ENCODE data around the gene KDM5C.

The KDM5C gene

GRCh38 chrX:53224860-53225797 is at the start of gene KDM5C:
Gene KDM5C, minus strand, starts transcription at chrX:53225207. Its CDS starts 318 bp downstream, at chrX:53224889.
- peak; percentile 90 for DNase-seq

- DNase-seq: no peak
These were observed 47.9 kb upstream of the KDM5C start for GRCh38 chrX:53272808-53273337.

DNA sequence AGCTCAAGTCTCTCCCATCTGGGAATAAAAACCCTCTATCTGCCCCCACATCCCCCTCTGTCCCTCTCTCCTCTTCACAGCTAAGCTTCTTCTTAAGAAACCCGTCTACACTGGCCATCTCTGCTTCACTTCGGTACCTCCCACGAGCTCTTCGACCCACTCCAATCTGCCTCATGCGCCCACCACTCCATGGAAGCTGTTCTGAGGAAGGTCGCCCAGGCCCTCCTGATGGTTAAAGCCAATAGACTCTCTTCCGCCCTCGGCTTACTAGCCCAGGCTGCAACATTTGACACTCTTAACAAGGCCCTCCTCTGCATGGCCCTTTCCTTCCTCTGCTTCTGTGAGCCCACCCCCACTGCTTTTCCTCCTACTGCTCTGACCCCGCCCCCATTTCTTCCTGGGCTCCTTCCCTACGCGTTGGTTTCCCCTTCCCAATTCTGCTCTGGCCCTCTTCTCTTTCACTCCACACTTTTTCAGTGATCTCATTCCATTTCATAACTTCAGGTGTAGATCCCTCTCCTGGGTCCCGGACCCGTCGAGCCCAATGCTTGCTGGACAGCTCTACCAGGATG is 44.6 kb upstream of the KDM5C start:
- no peak for DNase-seq

- no peak for DNase-seq
These were observed 43.2 kb upstream of the KDM5C start for GRCh38 chrX:53268173-53268572.

DNA sequence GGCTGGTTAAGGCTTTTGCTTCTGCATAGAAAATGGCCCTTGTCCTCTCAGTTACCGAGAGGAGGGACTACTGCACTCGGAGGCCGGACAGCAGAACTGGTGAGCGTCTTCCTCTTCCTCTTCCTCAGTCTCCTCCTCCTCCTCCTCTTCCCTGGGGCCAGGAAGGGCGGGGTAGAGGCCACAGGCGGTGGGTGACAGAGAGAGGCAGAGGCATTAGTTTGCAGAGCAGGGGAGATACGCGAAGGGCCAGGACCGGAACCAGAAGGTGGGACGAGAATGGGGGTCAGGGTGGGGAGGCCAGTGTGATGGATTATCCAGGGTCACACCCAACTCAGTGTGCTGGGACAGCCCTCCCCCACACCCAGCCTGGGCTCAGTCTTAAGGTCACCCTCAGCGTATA is 41.9 kb upstream of the KDM5C start:
- DNase-seq: no peak

DNA sequence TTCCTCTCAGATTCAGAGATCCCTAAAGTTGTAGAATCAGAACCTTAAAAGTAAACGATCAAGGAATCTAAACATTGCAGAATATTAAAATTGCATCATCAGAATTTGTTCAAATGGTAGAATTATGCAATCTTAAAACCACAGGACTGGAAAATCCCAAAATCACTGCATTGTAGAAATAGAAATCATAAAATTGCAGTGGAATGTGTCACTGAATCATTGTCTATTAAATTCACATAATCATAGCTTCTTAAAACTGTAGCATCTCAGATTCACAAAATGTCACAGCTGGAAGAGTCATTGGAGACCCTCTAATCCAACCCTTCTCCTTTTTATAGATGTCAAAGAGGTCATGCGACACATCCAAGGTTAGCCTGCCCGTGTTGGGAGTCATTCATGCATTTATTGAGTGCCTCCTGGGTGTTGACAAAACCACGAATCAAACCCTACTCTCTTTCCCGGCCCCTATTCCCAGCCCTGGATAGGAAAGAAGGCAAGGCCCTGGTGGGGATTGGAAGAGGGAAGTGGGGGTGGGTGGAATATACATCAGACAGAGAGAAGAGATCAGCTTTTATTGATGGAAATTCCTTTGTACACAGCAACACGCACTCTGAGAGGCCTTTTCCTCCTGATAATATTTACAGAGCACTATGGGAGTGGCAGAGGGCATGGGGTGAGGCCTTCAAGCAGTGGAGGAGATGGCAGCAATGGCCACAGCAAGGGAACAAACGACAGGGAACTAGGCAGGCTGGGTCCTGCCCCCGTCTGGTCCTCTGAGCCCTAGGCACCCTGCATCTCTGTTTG is 41.0 kb upstream of the KDM5C start:
- DNase-seq: no peak

DNA sequence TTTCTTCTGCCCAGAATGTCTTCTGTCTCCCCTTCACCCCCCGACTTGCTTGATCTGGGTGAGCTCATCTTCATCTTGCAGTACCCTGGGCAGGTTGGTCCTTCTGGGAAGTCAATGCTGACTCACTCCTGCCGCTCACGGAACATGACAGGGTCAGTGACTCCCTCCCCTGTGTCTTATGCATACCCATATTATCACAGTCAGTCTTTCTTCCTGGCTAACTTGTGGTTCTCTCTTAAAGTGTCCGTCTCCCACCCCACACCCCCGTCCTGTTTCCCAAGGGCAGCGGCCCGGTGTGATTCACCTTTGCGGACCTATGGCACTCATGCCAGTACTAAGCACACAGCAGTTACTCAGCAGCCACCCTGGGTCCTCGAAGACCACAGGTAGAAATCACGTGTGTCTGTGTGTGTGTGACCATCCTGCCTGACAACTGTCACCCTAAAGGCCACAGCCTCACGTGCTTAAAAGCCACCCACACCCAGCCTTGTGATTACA is 38.6 kb upstream of the KDM5C start:
- DNase-seq: no peak

DNA sequence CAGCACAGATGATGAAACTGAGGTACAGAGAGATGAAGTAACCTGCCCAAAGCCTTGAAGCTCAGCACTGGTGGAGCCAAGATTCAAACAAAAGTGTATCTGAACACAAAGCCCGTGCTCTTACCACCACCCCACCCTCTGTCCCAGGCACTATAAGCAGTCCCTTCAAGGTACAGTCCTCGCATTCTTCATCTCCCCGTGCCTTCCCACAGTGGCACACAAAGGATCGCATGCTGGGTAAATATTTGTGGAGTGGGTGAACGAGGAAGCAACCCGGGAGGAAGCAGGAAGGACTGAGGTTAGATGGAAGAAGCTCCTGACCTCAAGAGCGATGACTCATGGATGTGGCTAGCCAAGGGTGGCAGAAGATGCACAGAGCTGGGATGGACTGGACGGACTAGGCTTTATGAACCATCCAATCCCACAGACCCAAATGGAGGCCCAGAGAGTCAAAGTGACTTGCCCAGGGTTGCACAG is 37.9 kb upstream of the KDM5C start:
- DNase-seq: no peak

DNA sequence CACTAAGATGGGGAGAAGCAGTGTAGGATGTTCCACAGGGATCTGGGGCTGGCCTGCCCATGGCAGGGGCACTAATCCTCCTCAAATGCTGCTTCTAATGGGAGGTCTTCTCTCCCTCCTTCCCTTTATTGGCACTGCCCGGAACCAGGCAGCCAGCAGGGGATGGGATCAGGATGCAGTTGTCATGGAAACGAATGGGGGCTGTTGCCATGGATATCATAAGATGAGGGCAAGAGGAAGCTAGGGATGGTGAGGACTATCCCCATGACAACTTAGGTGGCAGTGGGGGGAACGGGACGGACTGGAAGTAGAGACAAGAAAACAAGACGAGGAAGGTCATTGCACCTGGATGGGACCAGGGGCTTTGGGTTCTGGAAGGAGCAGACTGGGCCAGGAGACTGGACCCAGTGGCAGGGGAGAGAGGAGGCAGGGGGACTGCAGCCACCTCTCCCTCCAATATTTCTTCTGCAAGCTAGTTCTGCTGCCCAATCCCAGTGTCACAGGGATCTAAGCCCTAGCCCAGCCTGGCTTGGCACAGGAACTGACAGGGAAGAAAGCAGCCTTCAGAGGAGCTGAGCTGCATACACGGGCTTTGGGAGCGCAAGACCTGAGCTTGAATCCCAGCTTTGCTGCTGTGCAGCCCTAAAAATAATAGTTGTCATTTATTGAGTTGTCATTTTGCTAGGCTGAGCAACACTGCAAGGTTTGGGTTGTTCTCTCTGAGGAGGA is 37.3 kb upstream of the KDM5C start:
- DNase-seq: no peak

DNA sequence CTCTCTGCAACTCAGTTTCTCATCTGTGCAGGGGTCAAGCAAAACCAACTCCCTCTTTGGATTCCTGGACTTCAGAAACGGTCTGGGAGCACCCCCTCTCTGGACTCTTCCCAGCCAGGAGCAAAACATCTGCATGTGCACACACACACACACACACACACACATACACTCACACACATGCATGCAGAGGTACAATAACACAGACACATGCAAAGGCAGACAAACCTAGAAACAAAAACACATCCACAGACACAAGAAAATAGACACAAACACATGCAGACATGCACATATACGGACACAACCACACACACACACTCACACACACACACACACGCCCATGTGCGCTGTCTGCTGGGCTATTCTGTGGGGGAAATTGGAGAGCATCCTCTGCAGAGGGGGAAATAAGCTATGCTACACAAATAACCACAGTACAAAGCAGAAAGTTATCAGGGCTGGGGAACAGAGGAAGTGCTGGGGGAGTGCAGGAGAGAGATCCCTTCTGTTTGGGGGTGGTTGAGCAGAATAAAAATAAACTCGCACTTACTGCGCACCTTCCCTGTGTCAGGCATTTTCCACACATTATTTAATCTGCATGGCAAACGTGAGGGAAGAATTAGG is 36.5 kb upstream of the KDM5C start:
- no peak for DNase-seq

DNA sequence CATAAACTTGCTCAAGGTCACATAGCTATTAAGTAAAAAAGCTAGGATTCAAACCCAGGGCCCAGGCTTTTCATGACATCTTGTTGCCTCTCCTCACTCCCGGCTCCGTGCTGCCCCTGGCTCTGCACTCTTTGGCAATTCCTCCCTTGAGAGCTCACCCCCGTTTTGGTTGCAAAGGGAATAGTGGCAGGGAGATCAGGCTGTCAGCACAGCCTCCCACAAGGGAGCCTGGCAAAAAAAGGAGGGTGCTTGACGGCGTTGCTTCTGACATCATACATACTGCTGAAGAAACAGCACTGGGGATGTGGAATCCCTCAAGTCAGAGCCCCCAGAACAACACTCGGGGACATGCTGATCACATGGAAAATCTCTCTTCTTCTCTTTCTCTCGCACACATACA is 35.8 kb upstream of the KDM5C start:
- no peak for DNase-seq

- DNase-seq: no peak
These were observed 32.8 kb upstream of the KDM5C start for GRCh38 chrX:53257670-53258423.

DNA sequence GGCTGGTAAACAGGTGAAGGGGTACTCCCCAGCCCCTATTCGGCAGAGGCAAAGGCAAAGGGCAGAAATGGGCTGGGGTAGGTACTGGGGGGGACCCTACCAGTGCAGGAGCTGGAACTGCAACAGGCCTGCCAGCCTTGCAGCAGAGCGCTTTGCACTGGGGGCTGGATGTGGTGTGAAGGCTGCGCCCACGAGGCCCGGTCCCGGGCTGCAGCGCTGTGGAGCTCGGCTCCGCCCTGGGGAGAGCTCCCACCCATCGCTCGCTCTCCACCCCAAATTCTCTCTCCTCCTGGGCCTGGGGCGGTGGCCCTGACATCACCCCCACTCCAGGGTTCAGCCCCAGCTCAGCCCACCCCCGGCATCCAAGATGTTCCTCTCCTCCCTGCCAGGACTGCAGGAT is 32.2 kb upstream of the KDM5C start:
- no peak for DNase-seq

DNA sequence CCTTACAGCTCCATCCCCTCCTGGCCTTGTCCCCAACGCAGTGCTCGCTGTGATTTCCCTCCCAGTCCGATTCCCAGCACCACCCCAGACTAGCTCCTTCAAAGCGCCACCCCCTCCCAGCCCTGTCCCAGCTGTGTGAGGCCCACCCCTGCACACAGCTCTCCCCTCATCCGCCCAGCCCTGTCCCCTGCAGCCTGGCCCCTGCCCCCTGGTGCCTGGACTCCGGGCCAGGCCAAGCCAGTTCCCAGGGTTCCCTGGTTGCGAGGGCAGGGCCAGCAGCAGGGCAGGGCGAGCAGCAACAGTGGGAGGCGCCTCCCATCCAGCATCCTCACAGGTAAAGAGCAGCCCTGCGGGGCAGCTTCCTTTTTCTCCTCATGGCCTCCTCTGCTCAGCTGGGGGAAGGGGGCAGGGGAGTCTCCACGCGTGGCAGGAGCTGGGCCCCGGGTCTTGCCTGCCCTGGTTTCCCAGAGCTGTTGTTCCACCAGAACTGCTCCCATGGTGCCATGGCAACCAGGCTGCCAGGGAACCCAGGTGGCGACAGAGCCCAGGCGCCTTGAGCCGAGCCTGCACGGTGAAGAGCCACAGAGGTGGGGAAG is 31.5 kb upstream of the KDM5C start:
- DNase-seq: no peak

- DNase-seq: no peak
These were observed 30.8 kb upstream of the KDM5C start for GRCh38 chrX:53255738-53256191.

DNA sequence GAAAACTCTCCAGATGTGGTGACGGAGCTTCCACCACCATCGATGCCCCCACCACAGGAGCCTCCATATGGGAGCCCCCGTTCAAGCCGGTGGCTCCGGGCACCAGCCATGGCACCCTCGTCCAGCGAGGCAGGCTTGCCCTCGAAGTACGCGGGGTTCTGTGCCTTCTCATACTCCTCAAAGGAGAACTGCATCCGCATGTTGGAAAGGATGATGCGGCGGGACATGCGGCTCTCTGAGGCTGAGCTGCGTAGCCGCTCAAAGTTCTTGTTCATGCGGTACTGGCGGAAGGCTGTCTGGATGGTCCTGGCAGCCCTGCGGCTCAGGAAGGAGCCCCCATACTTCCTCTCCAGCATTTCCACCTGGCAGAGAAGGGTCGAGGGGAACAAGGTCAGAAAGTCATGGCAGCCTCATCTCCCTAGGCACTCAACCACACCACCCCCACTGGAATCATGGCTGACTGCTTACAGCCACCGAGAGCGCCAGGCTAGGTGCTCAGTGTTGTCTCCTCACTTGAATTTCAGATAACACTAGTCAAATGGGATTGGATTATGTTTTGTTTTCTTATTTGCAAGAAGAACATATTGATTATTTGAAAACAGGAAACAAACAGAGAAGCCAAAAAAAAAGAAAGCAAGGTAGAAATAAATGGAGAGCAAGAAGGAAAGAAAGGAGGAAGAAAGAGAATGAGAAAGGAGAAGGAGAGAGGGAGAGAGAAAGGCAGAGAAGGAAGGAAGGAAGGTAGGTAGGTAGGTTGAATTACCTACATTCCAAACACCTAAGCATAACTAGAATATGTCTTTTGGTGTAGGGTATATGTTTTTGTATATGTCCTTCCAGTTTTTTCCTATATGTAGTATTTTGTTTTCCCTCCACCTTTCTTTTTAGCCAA is 29.8 kb upstream of the KDM5C start:
- no peak for DNase-seq

DNA sequence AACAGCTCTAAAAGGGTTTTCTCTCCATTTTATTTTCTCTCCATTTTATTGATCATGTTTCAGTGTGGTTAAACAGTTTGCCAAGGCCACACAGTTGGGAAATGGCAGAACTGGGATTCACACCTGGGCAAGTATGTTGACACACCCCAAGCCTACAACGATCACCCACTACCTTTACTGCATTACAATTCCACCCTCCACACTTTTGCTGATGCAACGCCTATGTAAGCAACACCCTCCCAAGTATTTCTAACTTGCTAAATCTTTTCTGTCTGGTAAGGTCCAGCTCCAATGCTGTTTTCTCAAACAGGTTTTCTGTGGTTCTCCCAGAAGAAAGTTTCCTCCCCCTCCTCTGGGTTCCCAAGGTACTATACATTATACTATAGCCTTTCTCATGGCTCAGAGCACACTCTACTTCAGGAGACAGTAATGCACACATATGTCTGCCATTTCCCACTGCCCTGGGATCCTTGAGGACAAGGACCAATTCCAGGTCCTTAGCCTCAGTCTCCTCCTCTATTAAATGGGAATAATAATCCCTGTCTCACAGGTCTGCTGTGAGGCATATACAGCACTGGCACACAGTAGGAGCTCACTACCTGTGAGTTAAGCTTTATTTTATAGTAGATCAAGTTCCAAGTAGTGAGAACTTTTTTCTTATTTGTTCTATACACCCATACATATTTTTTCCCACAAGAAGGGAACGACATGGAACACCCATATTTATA is 28.4 kb upstream of the KDM5C start:
- DNase-seq: no peak

GRCh38 chrX:53251307-53251706 is 26.3 kb upstream of the KDM5C start:
- DNase-seq: no peak

- no peak for DNase-seq
These were observed 25.5 kb upstream of the KDM5C start for GRCh38 chrX:53250556-53250955.
